HG03354 (cell line): Measurements from ENCODE around the gene ESYT2.

Source experiments
- ATAC-seq: cut with Tn5 transposase; IDR thresholded peaks from one replicate; pipeline ENCODE4 v1.9.1; 2021; ENCODE audit warnings: mild to moderate bottlenecking; ENCODE audit not compliant: unreplicated experiment, poor library complexity, severe bottlenecking

The ESYT2 gene

DNA sequence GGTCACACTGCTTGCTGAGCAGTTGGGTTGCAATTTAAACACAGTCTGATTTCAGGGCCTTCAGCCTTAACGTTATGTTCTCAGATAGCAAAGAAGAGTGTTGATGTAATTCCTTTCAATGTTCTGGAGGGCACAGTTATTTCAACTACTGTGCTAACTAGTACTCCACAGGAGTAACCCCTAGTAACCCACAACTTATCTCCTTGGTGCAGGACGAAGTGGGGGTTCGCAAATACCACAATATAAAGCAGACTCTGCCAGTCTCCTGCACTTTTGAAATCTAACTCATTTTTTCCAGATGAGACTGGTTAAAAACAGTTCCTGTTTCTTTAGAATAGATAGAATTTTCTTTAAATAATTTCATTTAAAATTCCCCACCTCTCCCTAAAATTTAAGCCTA is 77.6 kb downstream of the ESYT2 start:
- ATAC-seq: no peak

GRCh38 chr7:158751199-158751598 is 78.1 kb downstream of the ESYT2 start:
- ATAC-seq: no peak

GRCh38 chr7:158750702-158751101 is 78.6 kb downstream of the ESYT2 start:
- no peak for ATAC-seq

GRCh38 chr7:158749396-158749795 is 79.9 kb downstream of the ESYT2 start:
- no peak for ATAC-seq

- no peak for ATAC-seq
Measured at GRCh38 chr7:158748335-158748734, 81.0 kb downstream of the ESYT2 start.

DNA sequence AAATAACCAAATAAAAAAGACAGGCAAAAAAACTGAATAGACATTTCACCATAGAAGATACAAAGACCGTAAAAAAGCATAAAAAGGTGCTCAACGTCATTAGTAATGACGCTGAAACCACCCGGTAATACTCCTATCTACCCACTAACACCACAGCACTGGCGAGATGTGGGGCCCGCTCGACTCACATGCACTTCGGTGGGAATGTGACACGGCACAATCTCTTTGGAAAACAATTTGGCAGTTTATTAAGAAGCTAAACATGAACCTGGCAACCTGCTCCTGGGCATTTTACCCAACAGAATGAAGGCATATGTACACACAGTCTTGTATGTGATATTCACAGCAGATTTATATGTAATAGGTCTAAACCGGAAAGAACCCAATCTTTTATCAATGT is 81.9 kb downstream of the ESYT2 start:
- no peak for ATAC-seq

- ATAC-seq: no peak
Measured at GRCh38 chr7:158746957-158747356, 82.4 kb downstream of the ESYT2 start.

DNA sequence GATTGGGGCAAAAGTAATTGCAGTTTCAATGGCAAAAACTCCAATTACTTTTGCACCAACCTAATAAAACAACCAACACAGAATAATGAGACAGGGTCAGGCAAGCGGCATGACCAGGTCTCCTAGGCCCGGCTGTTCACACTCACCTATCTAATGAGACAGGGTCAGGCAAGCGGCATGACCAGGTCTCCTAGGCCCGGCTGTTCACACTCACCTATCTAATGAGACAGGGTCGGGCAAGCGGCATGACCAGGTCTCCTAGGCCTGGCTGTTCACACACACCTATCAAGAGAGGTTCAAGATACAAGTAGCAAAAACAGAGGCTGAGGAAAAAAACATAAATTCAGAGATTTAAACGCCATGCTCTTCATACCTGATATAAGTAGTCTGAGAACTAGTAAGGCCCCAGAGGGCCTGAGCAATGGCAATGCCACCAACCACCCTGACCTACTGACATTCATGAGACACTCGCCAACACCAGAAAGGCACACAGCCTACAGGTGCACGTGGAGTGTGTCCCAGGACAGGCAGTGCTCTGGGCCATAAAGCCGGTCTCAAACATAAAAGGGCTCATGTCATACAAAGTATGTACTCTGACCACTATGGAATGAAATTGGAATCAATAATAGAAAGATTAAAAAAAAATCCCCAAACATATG is 84.1 kb downstream of the ESYT2 start:
- ATAC-seq: no peak

- ATAC-seq: no peak
Measured at GRCh38 chr7:158744070-158744469, 85.2 kb downstream of the ESYT2 start.

DNA sequence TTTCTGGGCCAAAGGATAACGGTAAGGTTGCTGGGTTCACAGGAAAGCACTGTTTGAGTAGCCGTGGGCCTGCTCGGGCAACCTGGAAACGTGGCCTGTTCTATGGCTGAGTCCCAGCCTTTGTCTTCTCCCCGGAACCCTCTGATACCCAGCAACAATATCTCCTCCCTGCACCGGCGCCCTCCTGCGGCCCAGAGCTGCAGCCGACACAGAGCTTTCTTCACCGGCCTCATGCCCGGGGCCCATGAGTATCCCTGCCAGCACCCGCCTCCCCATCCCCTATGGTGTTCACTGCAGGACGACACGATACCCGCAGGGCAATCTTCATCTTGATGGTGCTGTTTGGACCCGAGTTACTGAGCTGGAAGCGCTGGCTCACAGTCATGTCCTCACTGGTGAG is 86.1 kb downstream of the ESYT2 start:
- no peak for ATAC-seq

DNA sequence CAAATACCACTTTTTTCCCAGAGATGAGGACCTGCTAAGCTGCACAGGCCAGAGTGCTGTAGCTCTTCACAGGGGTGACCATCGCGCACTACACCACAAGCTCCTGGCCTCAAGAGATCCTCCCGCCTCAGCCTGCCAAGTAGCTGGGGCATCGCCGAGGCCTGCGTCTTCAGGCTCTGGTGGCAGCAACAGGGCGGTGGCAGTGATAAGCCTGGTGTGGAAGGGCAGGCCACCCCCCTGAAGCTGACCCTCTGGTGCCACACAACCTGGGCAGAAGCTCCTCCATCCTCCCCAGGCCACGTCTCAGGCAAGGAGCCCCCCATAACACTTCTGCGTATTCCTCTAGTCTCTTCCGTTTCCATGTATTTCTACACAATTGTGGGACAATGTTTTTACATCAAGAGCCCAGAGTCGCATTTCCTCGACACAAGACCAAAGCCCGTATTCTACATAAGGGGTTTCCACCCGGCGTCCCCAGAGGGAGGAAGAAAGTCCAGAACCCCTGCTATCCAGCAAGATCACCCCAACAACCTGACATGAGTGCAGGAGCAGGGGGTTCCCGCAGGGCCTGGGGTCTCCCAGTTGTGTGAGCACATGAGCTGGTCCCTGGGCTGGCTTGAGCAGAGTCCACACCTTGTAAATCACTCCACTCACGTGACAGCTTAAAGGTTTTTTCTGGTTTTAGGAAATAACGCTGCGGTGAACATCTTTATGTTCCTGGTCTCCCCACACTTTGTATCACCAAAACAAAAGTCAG is 87.1 kb downstream of the ESYT2 start:
- no peak for ATAC-seq

- no peak for ATAC-seq
Measured at GRCh38 chr7:158741294-158741666, 88.0 kb downstream of the ESYT2 start.

DNA sequence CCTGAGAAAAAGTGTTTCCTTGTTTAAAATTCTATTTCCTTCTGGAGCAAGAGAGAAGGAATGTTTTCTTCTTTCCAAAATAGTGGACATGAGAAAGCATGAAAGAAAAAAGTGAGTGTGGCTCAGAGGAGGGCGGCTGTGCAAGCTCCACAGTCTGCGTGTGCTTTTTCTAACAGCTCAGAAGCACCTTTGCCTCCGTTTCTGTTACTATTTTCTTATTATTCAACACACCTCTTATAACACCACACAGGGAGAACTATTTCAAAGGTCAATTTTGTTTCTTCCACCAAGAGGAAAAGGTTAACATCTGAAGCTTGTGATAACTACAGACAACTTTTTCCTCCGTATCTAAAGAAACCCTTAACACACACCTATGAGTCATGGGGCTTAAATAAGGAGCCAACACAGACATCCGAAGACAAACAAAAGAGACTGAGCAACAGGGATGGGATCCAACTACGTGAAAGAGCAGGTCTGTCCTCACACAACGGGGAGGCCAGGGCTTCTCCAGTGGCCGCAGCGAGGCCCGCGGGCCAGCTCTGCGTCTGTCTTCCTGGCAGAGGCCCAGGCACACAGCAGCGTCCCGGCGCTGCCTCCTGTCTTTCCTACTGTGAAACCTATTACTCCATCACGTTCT is 88.5 kb downstream of the ESYT2 start:
- no peak for ATAC-seq

- ATAC-seq: no peak
Measured at GRCh38 chr7:158740013-158740656, 89.2 kb downstream of the ESYT2 start.

DNA sequence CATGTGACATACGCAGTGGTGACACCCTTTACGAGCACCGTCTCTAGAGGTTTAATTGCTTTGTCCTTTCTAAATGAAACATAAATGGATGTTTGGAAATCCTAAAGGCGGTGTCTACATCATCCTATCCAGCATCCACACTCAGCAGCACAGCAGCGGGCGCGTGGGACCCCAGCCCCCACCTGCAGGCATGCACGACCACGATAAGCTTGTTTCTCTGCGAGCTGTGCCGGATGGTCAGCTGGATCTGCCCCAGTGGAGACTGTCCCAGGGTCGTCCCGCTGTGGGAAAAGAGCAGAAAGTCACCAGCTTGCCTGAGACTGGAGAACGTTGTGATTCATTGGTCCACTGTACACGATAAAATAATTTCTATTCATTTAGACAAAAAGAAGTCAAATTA is 90.5 kb downstream of the ESYT2 start:
- no peak for ATAC-seq

GRCh38 chr7:158737064-158737695 is 92.1 kb downstream of the ESYT2 start:
- ATAC-seq: no peak

- no peak for ATAC-seq
Measured at GRCh38 chr7:158735935-158736334, 93.4 kb downstream of the ESYT2 start.

DNA sequence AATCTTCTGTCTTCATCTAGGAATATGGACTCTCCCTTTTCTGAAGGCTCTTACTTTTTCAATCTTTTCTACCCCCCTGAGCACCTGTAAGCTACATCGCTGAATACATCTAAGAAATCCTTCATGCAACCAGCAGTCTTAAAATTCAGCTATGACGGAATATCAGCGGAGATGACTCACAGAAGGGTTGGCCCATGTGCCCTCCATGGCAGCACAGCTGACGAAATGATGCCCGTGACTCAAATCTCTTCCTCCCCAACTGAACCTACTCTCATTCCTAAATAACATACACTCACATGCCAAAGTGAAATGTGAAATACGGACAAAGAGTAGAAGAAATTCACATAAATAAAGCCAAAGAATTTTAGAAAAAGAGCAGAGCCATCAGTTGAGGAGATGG is 94.4 kb downstream of the ESYT2 start:
- no peak for ATAC-seq

DNA sequence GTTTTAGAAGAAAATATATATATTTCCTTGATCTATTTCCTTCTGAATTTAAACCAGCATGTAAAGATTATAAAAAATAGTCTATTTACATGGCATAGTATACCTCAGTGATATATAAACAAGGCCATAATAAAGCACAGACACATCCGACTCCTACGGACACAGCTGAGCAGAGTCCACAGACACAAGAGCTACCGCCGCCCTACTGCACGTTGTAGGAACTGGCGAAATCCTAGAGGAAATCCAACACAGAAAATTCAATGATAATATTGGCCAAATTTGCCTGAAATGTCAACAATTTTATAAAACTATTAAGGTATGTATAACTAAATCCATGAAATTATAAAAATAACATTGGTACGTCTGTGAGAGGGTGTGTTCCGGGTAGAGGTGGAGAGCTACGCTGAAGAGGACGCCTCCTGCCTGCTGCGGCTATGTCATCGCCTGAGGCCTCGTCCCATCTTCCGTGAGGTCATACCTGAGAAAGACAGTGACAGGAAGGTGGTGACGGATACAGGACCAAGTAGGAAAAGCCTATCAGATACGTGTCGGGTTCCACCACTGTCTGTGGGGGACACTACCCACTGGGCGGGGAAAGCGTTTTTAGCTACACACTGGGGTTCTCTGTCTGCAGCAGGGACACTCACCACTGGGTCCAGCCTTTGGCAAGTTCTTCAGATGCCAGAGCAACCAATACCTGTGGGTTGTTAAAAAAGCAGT is 95.4 kb downstream of the ESYT2 start:
- no peak for ATAC-seq

- no peak for ATAC-seq
Measured at GRCh38 chr7:158733220-158733519, 96.1 kb downstream of the ESYT2 start.
